ENCODE measurements around the gene FOXO3.

DNA sequence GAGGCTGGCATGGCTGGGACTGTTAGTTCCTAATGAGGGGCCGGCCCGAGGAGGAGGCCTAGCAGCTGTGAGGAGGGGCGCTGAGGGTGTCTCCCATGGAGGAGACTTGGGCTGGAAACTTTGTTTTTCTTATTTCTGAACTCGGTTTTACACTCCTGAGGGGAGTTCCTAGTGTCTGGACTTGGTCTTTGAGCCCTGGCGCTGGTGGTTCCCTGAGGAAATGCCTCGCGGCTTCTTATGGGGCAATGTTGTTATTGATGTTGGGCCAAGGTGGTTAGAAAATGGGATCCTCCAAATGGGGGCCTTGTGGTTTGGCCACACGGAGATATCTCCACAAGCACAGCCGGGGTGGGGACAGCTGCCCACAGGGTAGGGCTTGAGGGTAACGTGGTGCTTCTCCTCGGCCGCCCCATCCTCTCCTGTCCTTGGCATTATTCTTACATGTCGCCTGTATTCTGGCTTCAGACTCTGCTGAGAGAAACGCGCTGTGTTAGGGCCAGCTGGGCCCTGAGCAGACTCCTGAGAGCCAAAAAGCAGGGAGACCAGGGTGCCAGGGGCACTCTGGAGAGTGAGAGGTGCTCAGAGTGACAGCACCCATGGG, 136.9 kb downstream of the FOXO3 start:
- TF ChIP-seq EZH2 (IDR thresholded peaks at IDR 0.05; ENCODE audit: insufficient read depth, poor library complexity, severe bottlenecking) (no peak), EZH2phosphoT487 (IDR thresholded peaks at IDR 0.05; ENCODE audit: insufficient read depth, low read depth) (no peak)

Data from GM23248 (cell line).